H1 (cell line): Measurements from ENCODE around the gene SLC25A11. TPM values are rescaled to one million over a fixed set of nuclear protein-coding genes. Genes with fewer than 3 reads are reported as not detected.
A peak's percentile ranks its signal among the peaks of the same experiment; 100 is the strongest.

Experiments used
- BACH1 ChIP-seq: IDR thresholded peaks from 2 replicates; pipeline ENCODE4 v1.6.1; 2012; ENCODE audit warnings: low read length, improper control_type of control experiment
- BCL11A ChIP-seq, 2 experiments: IDR thresholded peaks; one replicate each; pipeline ENCODE4 v1.6.1; 2011; ENCODE audit warnings: low read depth in 2 of 2, low read length in 2 of 2, mild to moderate bottlenecking in 2 of 2
- BRCA1 ChIP-seq: IDR thresholded peaks from 2 replicates; pipeline ENCODE4 v1.6.1; 2012; ENCODE audit warnings: low read depth, low read length, improper control_type of control experiment
- CBX5 ChIP-seq: fragments of 300-800, 300-1000 bp; sonication (generic); IDR thresholded peaks from 2 replicates; pipeline ENCODE4 v1.7.1; 2016; ENCODE audit warnings: antibody characterized with exemption, low read length, low read depth
- CREB1 ChIP-seq: IDR thresholded peaks from 2 replicates; pipeline ENCODE4 v1.6.1; 2012; ENCODE audit warnings: inconsistent platforms
- EZH2 ChIP-seq: fragments of 200-600 bp; sonication (generic); IDR thresholded peaks from 2 replicates; pipeline ENCODE4 v1.7.1; 2012; ENCODE audit warnings: low read depth, mild to moderate bottlenecking, moderate library complexity, low read length, inconsistent platforms; ENCODE audit not compliant: severe bottlenecking
- FOSL1 ChIP-seq: IDR thresholded peaks from 2 replicates; pipeline ENCODE4 v1.6.1; 2011; ENCODE audit warnings: mild to moderate bottlenecking, low read depth, low read length, moderate library complexity; ENCODE audit not compliant: insufficient read depth
- GTF2F1 ChIP-seq: IDR thresholded peaks from 2 replicates; pipeline ENCODE4 v1.6.1; 2012; ENCODE audit warnings: low read depth, low read length, improper control_type of control experiment, borderline replicate concordance
- HDAC6 ChIP-seq: IDR thresholded peaks from one replicate; pipeline ENCODE4 v1.7.1; 2012; ENCODE audit warnings: low read depth, mild to moderate bottlenecking, inconsistent platforms, low read length, moderate library complexity
- JUN ChIP-seq: IDR thresholded peaks from 2 replicates; pipeline ENCODE4 v1.6.1; 2011; ENCODE audit warnings: low read depth, mild to moderate bottlenecking, improper control_type of control experiment, low read length
- MAFK ChIP-seq: IDR thresholded peaks from 2 replicates; pipeline ENCODE4 v1.6.1; 2012; ENCODE audit warnings: low read depth, mild to moderate bottlenecking, improper control_type of control experiment, low read length
- NANOG ChIP-seq: IDR thresholded peaks from 2 replicates; pipeline ENCODE4 v1.6.1; 2011; ENCODE audit warnings: low read length, low read depth, mild to moderate bottlenecking, inconsistent platforms; ENCODE audit not compliant: insufficient read depth, poor library complexity, severe bottlenecking
- POLR2AphosphoS5 ChIP-seq: IDR thresholded peaks from 2 replicates; pipeline ENCODE4 v1.6.1; 2011; ENCODE audit warnings: low read depth, low read length
- POU5F1 ChIP-seq: IDR thresholded peaks from 2 replicates; pipeline ENCODE4 v1.6.1; 2011; ENCODE audit warnings: low read depth, mild to moderate bottlenecking, low read length, moderate library complexity
- RFX5 ChIP-seq: IDR thresholded peaks from 2 replicates; pipeline ENCODE4 v1.6.1; 2011; ENCODE audit warnings: low read depth, low read length, improper control_type of control experiment, borderline replicate concordance
- SIRT6 ChIP-seq: IDR thresholded peaks from one replicate; pipeline ENCODE4 v1.7.1; 2012; ENCODE audit warnings: low read length, inconsistent platforms
- SIX5 ChIP-seq: IDR thresholded peaks from 2 replicates; pipeline ENCODE4 v1.6.1; 2011; ENCODE audit warnings: mild to moderate bottlenecking, low read depth, low read length
- SRF ChIP-seq: IDR thresholded peaks from 2 replicates; pipeline ENCODE4 v1.6.1; 2011; ENCODE audit warnings: mild to moderate bottlenecking, low read depth, low read length, moderate library complexity
- TAF7 ChIP-seq: optimal IDR thresholded peaks from 2 replicates; pipeline ENCODE3; 2011; ENCODE audit warnings: low read depth, mild to moderate bottlenecking, inconsistent platforms, low read length, moderate library complexity, borderline replicate concordance
- TCF12 ChIP-seq: IDR thresholded peaks from 2 replicates; pipeline ENCODE4 v1.6.1; 2011; ENCODE audit warnings: low read depth, mild to moderate bottlenecking, low read length
- polyA plus RNA-seq, 7 experiments: library from polyadenylated mRNA; depleted of rRNA in 3 of 7; stranded (reverse) in 5 of 7; unstranded in 2 of 7; fragments of >200 nt in 5 of 7; fragments of 200-250 nt in 2 of 7; gene quantifications; 1 replicate in 5 of 7; 2 replicates in 1 of 7; 4 replicates in 1 of 7; pipeline versions ENCODE4 v1.2.1 to v1.2.3, GENCODE V29; 2011 to 2013; ENCODE audit warnings: missing spikeins in 2 of 7, mixed read lengths in 2 of 7
- total RNA-seq: library from RNA; stranded (reverse); fragmentation: NEBNext Ultra II Directional; extraction: Animal tissue kit (Norgen Biotek cat#: 25700); gene quantifications from 2 replicates; pipeline ENCODE4 v1.2.1, GENCODE V29; 2021
- TF ChIP-seq, protein P1 (sequence below): IDR thresholded peaks from 2 replicates; pipeline ENCODE4 v1.6.1; 2012; ENCODE audit warnings: inconsistent platforms
- TF ChIP-seq, protein P2 (sequence below): IDR thresholded peaks from 2 replicates; pipeline ENCODE4 v1.6.1; 2011; ENCODE audit warnings: low read length, improper control_type of control experiment
- TF ChIP-seq, protein P3 (sequence below): IDR thresholded peaks from 2 replicates; pipeline ENCODE4 v1.6.1; 2012; ENCODE audit warnings: low read length, inconsistent platforms

SLC25A11 gene
- total and polyA plus RNA-seq, 2 of the 8 experiments (the other 6 are each of a cell fraction or from before 2014, with no cell fraction given) = 55.9 to 97.0 TPM

DNA sequence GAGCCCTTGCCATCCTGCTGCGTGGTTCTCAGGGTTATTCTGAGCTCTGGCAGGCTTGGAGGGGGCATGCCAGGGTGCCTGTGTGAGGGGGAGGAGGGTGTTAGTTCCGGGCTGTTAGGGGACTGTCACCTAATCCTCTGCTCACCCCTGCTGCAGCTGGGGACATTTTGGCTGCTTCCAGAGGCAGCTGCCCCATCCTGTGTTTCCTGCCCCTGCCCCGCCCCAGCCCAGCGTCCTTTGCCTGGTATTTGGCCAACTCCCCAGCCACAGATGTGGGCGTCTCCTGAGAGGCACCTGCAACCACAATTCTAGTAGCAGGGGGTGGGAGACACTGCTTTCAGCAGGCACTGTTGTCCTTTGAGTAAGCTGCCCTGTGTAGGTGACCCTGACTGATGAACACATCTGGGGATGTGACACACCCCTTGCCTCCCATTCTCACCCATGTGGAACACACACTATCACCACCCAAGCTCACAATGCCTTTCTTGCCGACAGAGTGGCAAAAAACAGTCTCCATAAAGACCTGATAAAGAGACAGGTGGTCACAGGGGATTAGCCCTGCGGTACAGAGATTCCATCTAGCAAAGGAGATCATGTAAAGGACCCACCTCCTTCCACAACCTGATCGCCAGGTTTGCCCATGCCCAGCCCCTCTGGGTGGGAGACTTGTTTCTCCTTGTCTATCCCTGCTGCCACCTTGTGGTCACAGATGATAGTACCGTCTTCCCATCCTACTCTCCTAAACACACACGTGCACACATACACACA, 36.6 kb downstream of the SLC25A11 start, which contains the start of gene CHRNE (continued):
- TF ChIP-seq POU5F1 = no peak
- TF ChIP-seq, protein P1, sequence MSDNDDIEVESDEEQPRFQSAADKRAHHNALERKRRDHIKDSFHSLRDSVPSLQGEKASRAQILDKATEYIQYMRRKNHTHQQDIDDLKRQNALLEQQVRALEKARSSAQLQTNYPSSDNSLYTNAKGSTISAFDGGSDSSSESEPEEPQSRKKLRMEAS = peak; percentile 54; the same call in 1 of the 2 replicates
- TF ChIP-seq POLR2AphosphoS5 = no peak
- TF ChIP-seq, protein P2, sequence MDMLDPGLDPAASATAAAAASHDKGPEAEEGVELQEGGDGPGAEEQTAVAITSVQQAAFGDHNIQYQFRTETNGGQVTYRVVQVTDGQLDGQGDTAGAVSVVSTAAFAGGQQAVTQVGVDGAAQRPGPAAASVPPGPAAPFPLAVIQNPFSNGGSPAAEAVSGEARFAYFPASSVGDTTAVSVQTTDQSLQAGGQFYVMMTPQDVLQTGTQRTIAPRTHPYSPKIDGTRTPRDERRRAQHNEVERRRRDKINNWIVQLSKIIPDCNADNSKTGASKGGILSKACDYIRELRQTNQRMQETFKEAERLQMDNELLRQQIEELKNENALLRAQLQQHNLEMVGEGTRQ = no peak
- TF ChIP-seq SRF = no peak
- no peak for TF ChIP-seq EZH2
- TF ChIP-seq, protein P3, sequence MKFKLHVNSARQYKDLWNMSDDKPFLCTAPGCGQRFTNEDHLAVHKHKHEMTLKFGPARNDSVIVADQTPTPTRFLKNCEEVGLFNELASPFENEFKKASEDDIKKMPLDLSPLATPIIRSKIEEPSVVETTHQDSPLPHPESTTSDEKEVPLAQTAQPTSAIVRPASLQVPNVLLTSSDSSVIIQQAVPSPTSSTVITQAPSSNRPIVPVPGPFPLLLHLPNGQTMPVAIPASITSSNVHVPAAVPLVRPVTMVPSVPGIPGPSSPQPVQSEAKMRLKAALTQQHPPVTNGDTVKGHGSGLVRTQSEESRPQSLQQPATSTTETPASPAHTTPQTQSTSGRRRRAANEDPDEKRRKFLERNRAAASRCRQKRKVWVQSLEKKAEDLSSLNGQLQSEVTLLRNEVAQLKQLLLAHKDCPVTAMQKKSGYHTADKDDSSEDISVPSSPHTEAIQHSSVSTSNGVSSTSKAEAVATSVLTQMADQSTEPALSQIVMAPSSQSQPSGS = no peak
- TF ChIP-seq BRCA1 = no peak
- no peak for TF ChIP-seq SIX5
- TF ChIP-seq BCL11A (IDR thresholded peaks at IDR 0.05; ENCODE audit: low read depth in 2 of 2, low read length in 2 of 2) = no peak
- TF ChIP-seq HDAC6 = no peak
- no peak for TF ChIP-seq MAFK
- no peak for TF ChIP-seq FOSL1
- no peak for TF ChIP-seq BACH1
- no peak for TF ChIP-seq GTF2F1
- TF ChIP-seq RFX5 = no peak
- TF ChIP-seq TCF12 = no peak
- no peak for TF ChIP-seq SIRT6
- TF ChIP-seq JUN = no peak
- no peak for TF ChIP-seq TAF7
- TF ChIP-seq CREB1 = peak; percentile 51; the same call in 1 of the 2 replicates
- TF ChIP-seq CBX5 = no peak
- no peak for TF ChIP-seq NANOG
